Common myeloid progenitor, CD34-positive (primary cell): Measurements from ENCODE around the gene TTC28.
A peak's percentile ranks its signal among the peaks of the same experiment; 100 is the strongest.
"Not testable (repeated sequence)": the region's sequence is repeated elsewhere in the genome, so short reads cannot be mapped to it uniquely, and the experiment has no call there.

Experiments
- CTCF ChIA-PET: fragments of 350-600 bp; sonication (Branson Sonifier 250); formaldehyde crosslinking; loops from one replicate; lab custom pipeline; 2021; ENCODE audit warnings: antibody characterized with exemption; lab: Charles Lee
- POLR2A ChIA-PET: fragments of 350-600 bp; sonication (Branson Sonifier 250); formaldehyde crosslinking; loops from one replicate; lab custom pipeline; 2021; ENCODE audit warnings: antibody characterized with exemption; lab: Charles Lee
- DNase-seq, 3 donors: peaks; one replicate each; pipeline versions ENCODE4 v3.0.0 to v3.0.0-alpha.2; 2013
- H3K27ac ChIP-seq, 2 experiments: 1 replicate in 1 of 2; 2 replicates in 1 of 2; pipeline ENCODE4 v1.7.0; 2013; ENCODE audit warnings: inconsistent platforms in 2 of 2, low read length in 2 of 2, mild to moderate bottlenecking in 2 of 2, low read depth in 1 of 2, moderate library complexity in 1 of 2; ENCODE audit not compliant: severe bottlenecking in 2 of 2, insufficient read depth in 1 of 2, poor library complexity in 1 of 2
- H3K27me3 ChIP-seq, 5 experiments: replicated peaks in 2 of 5; 1 replicate in 3 of 5; 2 replicates in 2 of 5; pipeline versions ENCODE4 v1.6.1 to v1.7.0; 2013; ENCODE audit warnings: low read length in 4 of 5, mild to moderate bottlenecking in 2 of 5, moderate library complexity in 2 of 5, inconsistent platforms in 1 of 5; ENCODE audit not compliant: insufficient read depth in 5 of 5, control insufficient read depth in 4 of 5
- H3K36me3 ChIP-seq, 4 experiments: 1 replicate in 2 of 4; 2 replicates in 2 of 4; pipeline versions ENCODE4 v1.6.1 to v1.7.0; 2013; ENCODE audit warnings: low read length in 3 of 4, control low read depth in 1 of 4, mild to moderate bottlenecking in 1 of 4; ENCODE audit not compliant: control insufficient read depth in 4 of 4, insufficient read depth in 4 of 4
- H3K4me1 ChIP-seq, 4 experiments: 1 replicate in 3 of 4; 2 replicates in 1 of 4; pipeline versions ENCODE4 v1.6.1 to v1.7.1; 2013; ENCODE audit warnings: low read length in 3 of 4, mild to moderate bottlenecking in 3 of 4, control low read depth in 1 of 4, inconsistent platforms in 1 of 4, moderate library complexity in 1 of 4; ENCODE audit not compliant: control insufficient read depth in 4 of 4, insufficient read depth in 4 of 4; ENCODE audit errors: control extremely low read depth in 1 of 4
- H3K4me3 ChIP-seq, 7 experiments: 1 replicate in 4 of 7; 2 replicates in 3 of 7; pipeline versions ENCODE4 v1.5.1 to v1.7.0; 2013; ENCODE audit warnings: mild to moderate bottlenecking in 7 of 7, low read length in 6 of 7, moderate library complexity in 6 of 7, inconsistent platforms in 2 of 7, low read depth in 2 of 7, control low read depth in 1 of 7; ENCODE audit not compliant: insufficient read depth in 4 of 7, control insufficient read depth in 1 of 7; ENCODE audit errors: extremely low read depth in 1 of 7
- H3K9me3 ChIP-seq, 5 experiments: 1 replicate in 4 of 5; 2 replicates in 1 of 5; pipeline versions ENCODE4 v1.6.1 to v1.7.1; 2013; ENCODE audit warnings: low read length in 4 of 5, mild to moderate bottlenecking in 2 of 5, inconsistent platforms in 1 of 5, low read depth in 1 of 5, moderate library complexity in 1 of 5; ENCODE audit not compliant: control insufficient read depth in 4 of 5, insufficient read depth in 2 of 5; ENCODE audit errors: control extremely low read depth in 1 of 5
- WGBS: methylation state at CpG from one replicate; pipeline ENCODE4 v1.1.5; 2013; ENCODE audit not compliant: insufficient coverage; 5-methylcytosine and 5-hydroxymethylcytosine counted together

Gene TTC28

DNA sequence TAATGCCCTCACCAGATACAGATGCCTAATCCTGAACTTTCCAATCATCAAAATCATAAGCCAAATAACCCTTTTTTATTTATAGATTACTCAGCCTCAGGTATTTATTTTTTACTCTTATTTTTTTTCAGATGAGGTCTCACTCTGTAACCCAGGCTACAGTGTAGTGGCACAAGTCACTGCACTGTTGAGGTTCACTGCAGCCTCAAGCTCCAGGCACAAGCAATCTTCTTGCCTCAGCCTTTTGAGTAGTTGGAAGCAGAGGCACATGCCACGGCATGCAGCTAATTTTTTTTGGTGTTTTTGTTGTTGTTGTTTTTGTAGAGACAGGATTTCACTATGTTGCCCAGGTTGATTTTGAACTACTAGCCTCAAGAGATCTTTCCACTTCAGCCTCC lies 49.5 kb downstream of the TTC28 start:
- Histone ChIP-seq H3K36me3 (no peaks in the 10 kb centered on the region), H3K27me3 (no peaks in the 10 kb centered on the region), H3K4me3 (no peak overlapping the region), H3K9me3 (no peaks in the 10 kb centered on the region), H3K27ac (no peak overlapping the region), H3K4me1 (no peaks in the 10 kb centered on the region)
- POLR2A ChIA-PET, result no interaction called here
- WGBS, result no CpG with 5 or more reads among the region's 1 CpG
- DNase-seq, result no peak
- CTCF ChIA-PET, result no interaction called here

DNA sequence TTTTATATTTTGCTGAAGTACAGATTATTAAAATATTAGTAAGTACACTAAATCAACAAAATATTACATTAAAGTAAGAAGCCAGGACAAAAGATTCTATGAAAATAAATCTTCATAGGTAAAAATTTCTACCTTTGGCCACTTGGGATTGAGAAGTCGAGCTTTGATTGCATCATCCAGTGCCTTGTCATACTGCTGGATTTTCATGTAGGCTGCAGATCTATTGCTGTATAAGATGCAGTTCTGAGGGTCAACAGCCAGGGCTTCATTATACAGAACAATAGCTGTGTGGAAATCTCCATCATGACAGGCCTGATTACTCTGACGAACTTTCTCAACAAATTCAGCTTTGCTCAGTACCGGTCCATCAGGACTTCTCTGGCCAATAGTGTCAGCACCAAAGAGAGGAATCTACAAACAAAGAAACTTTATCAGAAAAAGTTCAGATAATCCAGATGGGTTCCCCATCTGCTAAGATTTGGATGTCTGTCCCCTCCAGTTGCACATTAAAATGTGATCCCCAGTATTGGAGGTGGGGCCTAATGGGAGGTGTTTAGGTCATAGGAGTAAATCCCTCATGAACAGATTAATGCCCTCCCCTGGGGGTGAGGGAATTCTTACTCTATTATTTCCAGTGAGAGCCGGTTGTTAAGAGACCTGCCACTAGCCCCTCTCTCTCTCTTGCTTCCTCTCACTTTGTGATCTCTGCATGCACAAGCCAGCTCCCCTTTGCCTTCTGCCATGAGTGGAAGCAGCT lies 50.0 kb downstream of the TTC28 start:
- peak; percentile 3 to 33 (median 13) for DNase-seq

DNA sequence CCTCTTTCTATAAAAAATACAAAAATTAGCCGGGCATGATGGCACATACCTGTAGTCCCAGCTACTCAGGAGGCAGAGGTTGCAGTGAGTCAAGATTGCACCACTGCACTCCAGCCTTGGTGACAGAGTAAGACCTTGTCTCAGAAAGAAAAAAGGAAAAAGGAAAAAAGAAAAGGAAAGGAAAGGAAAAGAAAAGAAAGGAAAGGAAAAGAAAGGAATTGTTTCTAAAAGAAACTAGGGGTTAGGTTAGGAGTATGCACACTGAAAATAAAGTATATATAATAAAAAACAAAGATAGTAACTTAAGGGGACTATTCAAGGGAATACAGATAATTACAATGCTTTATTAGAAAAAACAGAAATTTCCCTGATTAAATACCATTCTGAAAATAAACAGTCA lies 50.9 kb downstream of the TTC28 start:
- CTCF ChIA-PET, result no interaction called here
- Histone ChIP-seq H3K36me3 (no peaks in the 10 kb centered on the region), H3K27me3 (no peaks in the 10 kb centered on the region), H3K4me3 (no peak overlapping the region), H3K9me3 (no peaks in the 10 kb centered on the region), H3K27ac (no peak overlapping the region), H3K4me1 (no peaks in the 10 kb centered on the region)
- DNase-seq, result no peak
- POLR2A ChIA-PET, result no interaction called here
- WGBS, result 100% methylated on average over 1 of the region's 1 CpG

More for the DNA sequence above, 50.0 kb downstream of the TTC28 start:
- ChIA-PET POLR2A (no interaction called here), CTCF (no interaction called here)
- Histone ChIP-seq H3K4me3 (no peak overlapping the region), H3K36me3 (no peaks in the 10 kb centered on the region), H3K27ac (no peak overlapping the region), H3K9me3 (no peaks in the 10 kb centered on the region), H3K27me3 (no peaks in the 10 kb centered on the region), H3K4me1 (no peaks in the 10 kb centered on the region)
- WGBS, result 94% methylated on average over 4 of the region's 4 CpGs

DNA sequence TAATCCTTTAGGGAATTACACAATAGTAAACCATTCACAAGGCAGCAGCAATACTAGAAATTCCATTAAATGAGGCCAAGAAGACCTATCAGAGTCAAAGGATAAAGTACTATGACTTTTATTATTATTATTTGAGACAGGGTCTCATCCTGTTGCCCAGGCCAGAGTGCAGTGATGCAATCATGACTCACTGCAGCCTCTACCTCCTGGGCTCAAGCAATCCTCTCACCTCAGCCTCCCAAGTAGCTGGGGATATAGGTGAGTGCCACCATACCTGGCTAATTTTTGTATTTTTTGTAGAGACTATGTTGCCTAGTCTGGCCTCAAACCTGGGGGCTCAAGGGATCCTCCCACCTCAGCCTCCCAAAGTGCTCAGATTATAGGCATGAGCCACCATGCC lies 51.8 kb downstream of the TTC28 start:
- no peaks in the 10 kb centered on the region for H3K4me1 ChIP-seq
- H3K4me3 ChIP-seq, result no peak overlapping the region
- no peaks in the 10 kb centered on the region for H3K36me3 ChIP-seq
- no peak for DNase-seq
- ChIA-PET CTCF (no interaction called here), POLR2A (no interaction called here)
- no peaks in the 10 kb centered on the region for H3K27me3 ChIP-seq
- no peaks in the 10 kb centered on the region for H3K9me3 ChIP-seq
- no peak overlapping the region for H3K27ac ChIP-seq

DNA sequence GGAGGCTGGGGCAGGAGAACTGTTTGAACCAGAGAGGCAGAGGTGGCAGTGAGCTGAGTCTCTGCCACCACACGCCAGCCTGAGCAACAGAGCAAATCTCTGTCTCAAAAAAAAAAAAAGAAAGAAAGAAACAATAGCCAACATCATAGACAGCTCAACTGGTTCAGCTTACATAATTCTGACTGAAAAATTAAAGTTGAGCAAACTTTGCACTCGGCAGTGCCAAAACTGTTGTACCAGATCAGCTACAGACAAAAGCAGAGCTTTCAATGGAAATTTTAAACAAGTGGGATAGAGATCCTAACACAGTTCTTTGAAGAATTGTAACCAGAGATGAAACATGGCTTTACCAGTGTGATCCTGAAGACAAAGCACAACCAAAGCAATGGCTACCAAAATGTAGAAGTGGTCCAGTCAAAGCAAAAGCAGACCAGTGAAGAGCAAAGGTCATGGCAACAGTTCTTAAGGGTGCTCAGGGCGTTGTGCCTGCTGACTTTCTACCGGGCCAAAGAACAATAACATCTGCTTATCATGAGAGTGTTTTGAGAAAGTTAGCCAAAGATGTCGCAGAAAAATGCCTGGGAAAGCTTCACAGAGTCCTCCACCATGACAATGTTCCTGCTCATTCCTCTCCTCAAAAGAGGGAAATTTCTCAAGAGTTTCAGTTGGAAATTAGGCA lies 59.3 kb downstream of the TTC28 start:
- DNase-seq, result no peak
- H3K36me3 ChIP-seq, result no peaks in the 10 kb centered on the region
- H3K27ac ChIP-seq, result no peak overlapping the region
- WGBS, result 98% methylated on average over 4 of the region's 5 CpGs
- no peak overlapping the region for H3K4me3 ChIP-seq
- POLR2A ChIA-PET, result no interaction called here
- CTCF ChIA-PET, result no interaction called here
- no peaks in the 10 kb centered on the region for H3K9me3 ChIP-seq
- no peaks in the 10 kb centered on the region for H3K4me1 ChIP-seq
- no peaks in the 10 kb centered on the region for H3K27me3 ChIP-seq

DNA sequence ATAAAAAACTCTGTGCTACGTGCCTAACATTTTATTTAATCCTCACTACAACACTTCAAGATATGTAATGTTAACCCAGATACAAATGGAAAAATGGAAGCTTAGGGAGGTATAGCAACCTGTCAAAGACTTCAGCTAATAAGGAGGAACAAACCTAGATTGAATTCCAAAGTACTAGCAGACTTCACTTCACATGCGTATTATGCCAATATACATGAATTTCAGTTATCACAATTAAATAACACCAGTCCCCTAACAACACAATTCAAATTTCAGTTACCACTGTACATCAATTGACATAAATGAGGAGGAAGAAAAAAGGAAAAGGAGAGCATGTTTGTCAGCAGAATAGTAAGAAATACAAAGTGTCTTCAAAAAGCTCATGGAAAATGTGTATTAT lies 60.4 kb downstream of the TTC28 start:
- DNase-seq, result no peak
- Histone ChIP-seq H3K36me3 (no peaks in the 10 kb centered on the region), H3K27me3 (no peaks in the 10 kb centered on the region), H3K27ac (no peak overlapping the region), H3K4me3 (no peak overlapping the region), H3K4me1 (no peaks in the 10 kb centered on the region), H3K9me3 (no peaks in the 10 kb centered on the region)
- CTCF ChIA-PET, result interaction anchor here (1.0 kb wide), 1 partner anchor 11 kb away, joined by 3 read pairs; no protein-coding TSS in a partner anchor
- no CpG with 5 or more reads among the region's 2 CpGs for WGBS
- POLR2A ChIA-PET, result no interaction called here

DNA sequence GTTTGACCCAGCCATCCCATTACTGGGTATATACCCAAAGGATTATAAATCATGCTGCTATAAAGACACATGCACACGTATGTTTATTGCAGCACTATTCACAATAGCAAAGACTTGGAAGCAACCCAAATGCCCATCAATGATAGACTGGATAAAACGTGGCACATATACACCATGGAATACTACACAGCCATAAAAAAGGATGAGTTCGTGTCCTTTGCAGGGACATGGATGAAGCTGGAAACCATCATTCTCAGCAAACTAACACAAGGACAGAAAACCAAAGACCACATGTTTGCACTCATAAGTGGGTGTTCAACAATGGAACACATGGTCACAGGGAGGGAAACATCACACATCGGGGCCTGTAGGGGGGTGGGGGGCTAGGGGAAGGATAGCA lies 64.2 kb downstream of the TTC28 start:
- DNase-seq, H3K9me3 ChIP-seq, H3K27me3 ChIP-seq, POLR2A ChIA-PET, H3K36me3 ChIP-seq, H3K4me3 ChIP-seq, CTCF ChIA-PET, H3K4me1 ChIP-seq, H3K27ac ChIP-seq: not testable (repeated sequence)
- WGBS, result no CpG with 5 or more reads among the region's 4 CpGs
